Smooth muscle cell (in vitro differentiated cells): ENCODE measurements around the gene C1QTNF4. TPM values are rescaled to one million over a fixed set of nuclear protein-coding genes. Genes with fewer than 3 reads are reported as not detected.
A peak's percentile ranks its signal among the peaks of the same experiment; 100 is the strongest.

ENCODE experiments used
- DNase-seq: peaks from one replicate; lab custom pipeline; 2025; ENCODE audit not compliant: unreplicated experiment; lab: John Stamatoyannopoulos, UW
- H2AFZ ChIP-seq: fragments of 200-600 bp; sonication (generic); 2 replicates; pipeline ENCODE4 v1.6.0; 2016; ENCODE audit warnings: antibody characterized with exemption, low read depth, mild to moderate bottlenecking
- H3F3A ChIP-seq: fragments of 200-600 bp; sonication (generic); 2 replicates; pipeline ENCODE4 v1.6.0; 2017; ENCODE audit warnings: antibody characterized with exemption, low read depth
- H3K27ac ChIP-seq: fragments of 200-600 bp; sonication (generic); 2 replicates; pipeline ENCODE4 v1.5.1; 2016; ENCODE audit warnings: low read depth, mild to moderate bottlenecking
- H3K27me3 ChIP-seq: fragments of 200-600 bp; sonication (generic); 2 replicates; pipeline ENCODE4 v1.6.1; 2016; ENCODE audit warnings: low read depth, mild to moderate bottlenecking
- H3K36me3 ChIP-seq: fragments of 200-600 bp; sonication (generic); 2 replicates; pipeline ENCODE4 v1.5.1; 2016; ENCODE audit warnings: low read depth
- H3K4me1 ChIP-seq: fragments of 200-600 bp; sonication (generic); 2 replicates; pipeline ENCODE4 v1.5.1; 2016; ENCODE audit warnings: low read depth
- H3K4me2 ChIP-seq: fragments of 200-600 bp; sonication (generic); 2 replicates; pipeline ENCODE4 v1.6.0; 2016; ENCODE audit warnings: mild to moderate bottlenecking
- H3K4me3 ChIP-seq: fragments of 200-600 bp; sonication (generic); 2 replicates; pipeline ENCODE4 v1.5.1; 2016; ENCODE audit warnings: mild to moderate bottlenecking
- H3K79me2 ChIP-seq: fragments of 200-600 bp; sonication (generic); 2 replicates; pipeline ENCODE4 v1.6.0; 2016; ENCODE audit warnings: low read depth, mild to moderate bottlenecking
- H3K9ac ChIP-seq: fragments of 200-600 bp; sonication (generic); 2 replicates; pipeline ENCODE4 v1.6.0; 2016; ENCODE audit warnings: low read depth
- H3K9me3 ChIP-seq: fragments of 200-600 bp; sonication (generic); replicated peaks from 2 replicates; pipeline ENCODE4 v1.5.1; 2016; ENCODE audit warnings: low read depth
- H4K20me1 ChIP-seq: fragments of 200-600 bp; sonication (generic); 2 replicates; pipeline ENCODE4 v1.6.0; 2016; ENCODE audit warnings: low read depth
- WGBS: methylation state at CpG from one replicate; pipeline ENCODE4 v1.1.7; 2016; ENCODE audit warnings: low lambda C conversion rate; 5-methylcytosine and 5-hydroxymethylcytosine counted together
- polyA plus RNA-seq: library from polyadenylated mRNA; unstranded; fragments of >200 nt; fragmentation: Nextera tagmentation; extraction: Ambion mirVana; gene quantifications from 2 replicates; pipeline ENCODE4 v1.2.1, GENCODE V29; 2016
- small RNA-seq: library from RNA; depleted of rRNA; stranded (forward); fragments of <200 nt; gene quantifications from one replicate; pipeline ENCODE3, GENCODE V24; 2014
- total RNA-seq: library from RNA; depleted of rRNA; stranded (reverse); fragments of >200 nt; gene quantifications from 2 replicates; pipeline ENCODE4 v1.2.3, GENCODE V29; 2014
- TF ChIP-seq, protein P1 (sequence below): fragments of 200-600 bp; sonication (generic); IDR thresholded peaks from 2 replicates; pipeline ENCODE4 v1.5.1; 2017; ENCODE audit warnings: borderline replicate concordance, mild to moderate bottlenecking, antibody characterized with exemption; ENCODE audit not compliant: insufficient read depth, poor library complexity, severe bottlenecking

The C1QTNF4 gene
- total and polyA plus RNA-seq, 2 experiments from 2014 or later = 1.0 to 1.3 TPM

DNA sequence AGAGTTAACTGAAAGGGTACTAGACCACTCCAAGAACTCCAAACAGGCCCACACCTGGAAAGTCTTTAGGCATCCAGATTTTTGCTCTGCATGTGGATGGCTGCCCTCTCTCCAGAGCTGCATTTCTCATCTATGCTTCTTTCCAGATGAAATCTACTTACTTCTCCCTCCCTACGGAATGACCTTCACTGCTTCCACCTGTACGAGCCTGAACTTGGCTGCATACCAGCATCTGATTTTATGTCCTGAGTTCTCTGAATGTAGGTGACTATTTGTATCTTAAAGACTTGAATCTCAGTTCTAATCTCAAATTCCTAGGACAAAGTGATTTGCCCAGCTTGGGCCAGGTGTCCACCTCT is 54.6 kb downstream of the C1QTNF4 start:
- TF ChIP-seq, protein P1, sequence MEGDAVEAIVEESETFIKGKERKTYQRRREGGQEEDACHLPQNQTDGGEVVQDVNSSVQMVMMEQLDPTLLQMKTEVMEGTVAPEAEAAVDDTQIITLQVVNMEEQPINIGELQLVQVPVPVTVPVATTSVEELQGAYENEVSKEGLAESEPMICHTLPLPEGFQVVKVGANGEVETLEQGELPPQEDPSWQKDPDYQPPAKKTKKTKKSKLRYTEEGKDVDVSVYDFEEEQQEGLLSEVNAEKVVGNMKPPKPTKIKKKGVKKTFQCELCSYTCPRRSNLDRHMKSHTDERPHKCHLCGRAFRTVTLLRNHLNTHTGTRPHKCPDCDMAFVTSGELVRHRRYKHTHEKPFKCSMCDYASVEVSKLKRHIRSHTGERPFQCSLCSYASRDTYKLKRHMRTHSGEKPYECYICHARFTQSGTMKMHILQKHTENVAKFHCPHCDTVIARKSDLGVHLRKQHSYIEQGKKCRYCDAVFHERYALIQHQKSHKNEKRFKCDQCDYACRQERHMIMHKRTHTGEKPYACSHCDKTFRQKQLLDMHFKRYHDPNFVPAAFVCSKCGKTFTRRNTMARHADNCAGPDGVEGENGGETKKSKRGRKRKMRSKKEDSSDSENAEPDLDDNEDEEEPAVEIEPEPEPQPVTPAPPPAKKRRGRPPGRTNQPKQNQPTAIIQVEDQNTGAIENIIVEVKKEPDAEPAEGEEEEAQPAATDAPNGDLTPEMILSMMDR = no peak
- H3K79me2 ChIP-seq = peaks cover 91% of the 10 kb centered on the region
- H3K27me3 ChIP-seq = no peaks in the 10 kb centered on the region
- DNase-seq = no peak
- H3K4me3 ChIP-seq = no peak overlapping the region
- H3K27ac ChIP-seq = peak overlapping the region; percentile 82
- no peaks in the 10 kb centered on the region for H3K9me3 ChIP-seq
- no peak overlapping the region for H2AFZ ChIP-seq
- H3K4me1 ChIP-seq = peaks cover 12% of the 10 kb centered on the region
- H3K36me3 ChIP-seq = no peaks in the 10 kb centered on the region
- H3K9ac ChIP-seq = peak overlapping the region; percentile 8
- peak overlapping the region; percentile 53 for H3K4me2 ChIP-seq
- peaks cover 99% of the 10 kb centered on the region for H4K20me1 ChIP-seq
- 78% methylated on average over 2 of the region's 2 CpGs for WGBS
- H3F3A ChIP-seq = peaks cover 10% of the 10 kb centered on the region

Small RNA genes within 50 kb of the gene (small RNA-seq; reads per million reads assigned to genes)
- not detected for gene RN7SL652P
- not detected for gene RNU5E-10P

Other genes with a start within 250 kb of the C1QTNF4 start
- not detected in 2 replicates for gene MYBPC3, start 241.7 kb downstream of the C1QTNF4 start, total RNA-seq
- 0.03 and 0.25 TPM in 2 replicates for gene MYBPC3, start 241.7 kb downstream of the C1QTNF4 start, polyA plus RNA-seq
- gene SPI1, start 215.9 kb downstream of the C1QTNF4 start, total RNA-seq = not detected in 2 replicates
- gene SPI1, start 215.9 kb downstream of the C1QTNF4 start, polyA plus RNA-seq = not detected in 2 replicates
- gene SLC39A13, start 185.8 kb downstream of the C1QTNF4 start, total RNA-seq = 51.7 and 56.9 TPM in 2 replicates
- 138 and 143 TPM in 2 replicates for gene SLC39A13, start 185.8 kb downstream of the C1QTNF4 start, polyA plus RNA-seq
- gene PSMC3, start 168.0 kb downstream of the C1QTNF4 start, total RNA-seq = 71.2 and 99.8 TPM in 2 replicates
- 200 and 211 TPM in 2 replicates for gene PSMC3, start 168.0 kb downstream of the C1QTNF4 start, polyA plus RNA-seq
- not detected in 2 replicates for gene RAPSN, start 145.3 kb downstream of the C1QTNF4 start, total RNA-seq
- 0.41 and 0.96 TPM in 2 replicates for gene RAPSN, start 145.3 kb downstream of the C1QTNF4 start, polyA plus RNA-seq
- gene CELF1, start 41.3 kb downstream of the C1QTNF4 start, total RNA-seq = 64.8 and 78.2 TPM in 2 replicates
- gene CELF1, start 41.3 kb downstream of the C1QTNF4 start, polyA plus RNA-seq = 42.5 and 49.4 TPM in 2 replicates
- gene PTPMT1, start 28.8 kb downstream of the C1QTNF4 start, total RNA-seq = 136 and 152 TPM in 2 replicates
- gene PTPMT1, start 28.8 kb downstream of the C1QTNF4 start, polyA plus RNA-seq = 75.5 and 103 TPM in 2 replicates
- 9.4 and 17.5 TPM in 2 replicates for gene KBTBD4, start 15.4 kb downstream of the C1QTNF4 start, total RNA-seq
- gene KBTBD4, start 15.4 kb downstream of the C1QTNF4 start, polyA plus RNA-seq = 13.7 and 14.2 TPM in 2 replicates
- gene NDUFS3, start 15.3 kb downstream of the C1QTNF4 start, total RNA-seq = 53.8 and 60.8 TPM in 2 replicates
- gene NDUFS3, start 15.3 kb downstream of the C1QTNF4 start, polyA plus RNA-seq = 106 and 110 TPM in 2 replicates
- gene FAM180B, start 7.7 kb downstream of the C1QTNF4 start, total RNA-seq = not detected in 2 replicates
- 0.46 TPM in 1 of 2 replicates, not detected in the other for gene FAM180B, start 7.7 kb downstream of the C1QTNF4 start, polyA plus RNA-seq
- 74.0 and 97.0 TPM in 2 replicates for gene MTCH2, start 48.1 kb upstream of the C1QTNF4 start, total RNA-seq
- 152 and 177 TPM in 2 replicates for gene MTCH2, start 48.1 kb upstream of the C1QTNF4 start, polyA plus RNA-seq
- gene AGBL2, start 121.0 kb upstream of the C1QTNF4 start, total RNA-seq = 0.94 and 1.1 TPM in 2 replicates
- 1.6 TPM in 1 of 2 replicates, not detected in the other for gene AGBL2, start 121.0 kb upstream of the C1QTNF4 start, polyA plus RNA-seq
- 62.4 and 64.1 TPM in 2 replicates for gene FNBP4, start 172.9 kb upstream of the C1QTNF4 start, total RNA-seq
- gene FNBP4, start 172.9 kb upstream of the C1QTNF4 start, polyA plus RNA-seq = 31.6 and 38.5 TPM in 2 replicates